GM12878 (cell line): ENCODE results near the gene AKT3. TPM values are rescaled to one million over a fixed set of nuclear protein-coding genes. Genes with fewer than 3 reads are reported as not detected.

ENCODE experiments used
- ATAC-seq: fragments of 200-7000 bp; cut with Tn5 transposase; 3 replicates; pipeline ENCODE4 v1.9.1; 2020; ENCODE audit warnings: mild to moderate bottlenecking, moderate library complexity
- BruUV-seq: library from RNA; stranded (reverse); fragments of 400-500 nt; replicated peaks from 2 replicates; lab custom pipeline; 2021; lab: Mats Ljungman, UMichigan
- CTCF ChIA-PET: fragments of 300-600 bp; sonication (Branson Sonifier 250); formaldehyde crosslinking; extraction: SDS; loops from one replicate; lab custom pipeline; 2021; ENCODE audit warnings: inconsistent platforms; lab: Yijun Ruan, JAX
- POLR2A ChIA-PET: fragments of 350-600 bp; formaldehyde crosslinking; extraction: SDS; loops from one replicate; lab custom pipeline; 2021; ENCODE audit warnings: inconsistent platforms; lab: Charles Lee
- RAD21 ChIA-PET: fragments of 300-600 bp; sonication (Branson Sonifier 250); formaldehyde crosslinking; loops from one replicate; lab custom pipeline; 2023; ENCODE audit warnings: antibody characterized with exemption; ENCODE audit not compliant: unreplicated experiment; lab: Charles Lee
- SMC1A ChIA-PET: fragments of 300-600 bp; sonication (Branson Sonifier 250); formaldehyde crosslinking; loops from one replicate; lab custom pipeline; 2023; ENCODE audit not compliant: unreplicated experiment, uncharacterized antibody; lab: Charles Lee
- DNase-seq: peaks from one replicate; pipeline ENCODE4 v3.0.0-alpha.2; 2011; ENCODE audit warnings: low read depth, low spot score
- FAIRE-seq: peaks from 3 replicates; lab custom pipeline; 2011; peaks lifted over from hg19 to GRCh38; lab: Jason Lieb, UNC
- H2AFZ ChIP-seq: 2 replicates; pipeline ENCODE4 v1.6.0; 2011; ENCODE audit warnings: low read depth, low read length, control low read depth; ENCODE audit not compliant: control insufficient read depth
- H3K27ac ChIP-seq: 2 replicates; pipeline ENCODE4 v1.5.1; 2011; ENCODE audit warnings: control low read depth; ENCODE audit not compliant: control insufficient read depth, insufficient read depth
- H3K27me3 ChIP-seq, 2 experiments: replicated peaks in 1 of 2; 2 replicates each; pipeline versions ENCODE4 v1.6.0 to v1.6.1; 2011; ENCODE audit warnings: low read length in 1 of 2; ENCODE audit not compliant: control insufficient read depth in 2 of 2, insufficient read depth in 2 of 2
- H3K36me3 ChIP-seq, 2 experiments: 2 replicates each; pipeline ENCODE4 v1.5.1; 2011; ENCODE audit warnings: low read length in 1 of 2; ENCODE audit not compliant: control insufficient read depth in 2 of 2, insufficient read depth in 2 of 2
- H3K4me1 ChIP-seq: 2 replicates; pipeline ENCODE4 v1.6.1; 2011; ENCODE audit warnings: mild to moderate bottlenecking, low read length, moderate library complexity, mixed read lengths; ENCODE audit not compliant: control insufficient read depth, insufficient read depth
- H3K4me2 ChIP-seq: 2 replicates; pipeline ENCODE4 v1.6.0; 2011; ENCODE audit warnings: control low read depth; ENCODE audit not compliant: control insufficient read depth, insufficient read depth
- H3K4me3 ChIP-seq: fragments of 200-600 bp; sonication (generic); 2 replicates; pipeline ENCODE4 v1.5.1; 2016
- H3K79me2 ChIP-seq: 2 replicates; pipeline ENCODE4 v1.6.0; 2011; ENCODE audit warnings: low read length; ENCODE audit not compliant: control insufficient read depth, insufficient read depth
- H3K9ac ChIP-seq: 2 replicates; pipeline ENCODE4 v1.8.0; 2011; ENCODE audit warnings: low read length, control low read depth, mixed read lengths; ENCODE audit not compliant: control insufficient read depth, insufficient read depth
- H3K9me3 ChIP-seq: replicated peaks from 3 replicates; pipeline ENCODE4 v1.5.1; 2011; ENCODE audit warnings: mild to moderate bottlenecking, low read length; ENCODE audit not compliant: control insufficient read depth, insufficient read depth
- H4K20me1 ChIP-seq: 2 replicates; pipeline ENCODE4 v1.6.0; 2011; ENCODE audit not compliant: control insufficient read depth, insufficient read depth
- EZH2 ChIP-seq: IDR thresholded peaks from 2 replicates; pipeline ENCODE4 v1.6.1; 2012; ENCODE audit warnings: low read depth, mild to moderate bottlenecking, control low read depth, inconsistent platforms, low read length, borderline replicate concordance; ENCODE audit not compliant: control insufficient read depth
- FOXK2 ChIP-seq: fragments of 450-650 bp; IDR thresholded peaks from 2 replicates; pipeline ENCODE4 v1.6.1; 2017; ENCODE audit warnings: mild to moderate bottlenecking, moderate library complexity
- FOXM1 ChIP-seq: IDR thresholded peaks from 2 replicates; pipeline ENCODE4 v1.6.1; 2012; ENCODE audit warnings: low read depth, mild to moderate bottlenecking, inconsistent platforms, low read length, moderate library complexity
- KAT2A ChIP-seq: conservative IDR thresholded peaks from 2 replicates; pipeline ENCODE4 v1.6.1; 2011; ENCODE audit warnings: low read depth, low read length; ENCODE audit not compliant: control insufficient read depth
- MYB ChIP-seq: fragments of 150-350 bp; IDR thresholded peaks from 2 replicates; pipeline ENCODE4 v1.6.1; 2014; ENCODE audit warnings: mild to moderate bottlenecking, low read depth, low read length, borderline replicate concordance
- RFX5 ChIP-seq: IDR thresholded peaks from 2 replicates; pipeline ENCODE4 v1.6.1; 2011; ENCODE audit warnings: low read depth, low read length, improper control_type of control experiment
- SPI1 ChIP-seq: IDR thresholded peaks from 2 replicates; pipeline ENCODE4 v1.6.1; 2011; ENCODE audit warnings: low read depth, mild to moderate bottlenecking, low read length, moderate library complexity, borderline replicate concordance; ENCODE audit not compliant: insufficient read depth
- TCF3 ChIP-seq: IDR thresholded peaks from 2 replicates; pipeline ENCODE4 v1.6.1; 2012; ENCODE audit warnings: low read depth, mild to moderate bottlenecking, low read length, borderline replicate concordance; ENCODE audit not compliant: insufficient read depth
- YY1 ChIP-seq: IDR thresholded peaks from 2 replicates; pipeline ENCODE4 v1.6.1; 2011; ENCODE audit warnings: low read depth, mild to moderate bottlenecking, low read length
- ZNF592 ChIP-seq: fragments of 450-650 bp; IDR thresholded peaks from 2 replicates; pipeline ENCODE4 v1.6.1; 2017; ENCODE audit warnings: mild to moderate bottlenecking, moderate library complexity
- ZNF622 ChIP-seq: fragments of 450-650 bp; IDR thresholded peaks from 2 replicates; pipeline ENCODE4 v1.6.1; 2017; ENCODE audit warnings: mild to moderate bottlenecking, inconsistent platforms
- WGBS: methylation state at CpG from one replicate; pipeline ENCODE4 v1.1.6; 2016; ENCODE audit warnings: low lambda C conversion rate; ENCODE audit not compliant: insufficient replicate concordance, insufficient coverage; ENCODE audit errors: missing lambda C conversion rate; 5-methylcytosine and 5-hydroxymethylcytosine counted together
- in situ Hi-C: fragments of 300-500 bp; cut with MboI; formaldehyde crosslinking; loops from 9 replicates; pipeline ENCODE4 v1.14.3; 2018; ENCODE audit warnings: mixed read lengths
- intact Hi-C: fragments of 100-400 bp; cut with micrococcal nuclease; formaldehyde crosslinking; loops from one replicate; pipeline ENCODE4 v1.14.2; 2022; ENCODE audit not compliant: unreplicated experiment
- polyA plus RNA-seq, 11 experiments: library from polyadenylated mRNA; depleted of rRNA in 4 of 11; unstranded in 6 of 11; stranded (reverse) in 5 of 11; fragments of >200 nt; fragmentation: Nextera tagmentation in 4 of 11; fragmentation: Illumina TruSeq in 1 of 11; extraction: Ambion mirVana in 4 of 11; extraction: Trizol in 1 of 11; gene quantifications; 1 replicate in 1 of 11; 2 replicates in 10 of 11; pipeline versions ENCODE4 v1.2.1 to v1.2.3, GENCODE V29; 2011 to 2016; ENCODE audit warnings: inconsistent platforms in 2 of 11, missing spikeins in 2 of 11, low read depth in 1 of 11
- total RNA-seq, 4 experiments: library from RNA; depleted of rRNA in 3 of 4; stranded (reverse); fragments of >200 nt in 3 of 4; fragmentation: Illumina TruSeq in 1 of 4; extraction: Trizol in 1 of 4; gene quantifications; 2 replicates each; pipeline versions ENCODE4 v1.2.1 to v1.2.3, GENCODE V29; 2013 to 2021

The AKT3 gene
- total and polyA plus RNA-seq, 10 of the 15 experiments (the other 5 are each of a cell fraction or from before 2014, with no cell fraction given) = 0.03 to 0.56 (median 0.19) TPM

- SMC1A ChIA-PET = interaction anchor here (0.5 to 1.1 kb wide), 2 partner anchors 9 to 60 kb away, joined by 3 read pairs; no protein-coding TSS in a partner anchor
- CTCF ChIA-PET = interaction anchor here (0.6 kb wide), 1 partner anchor 7 kb away, joined by 3 read pairs; no protein-coding TSS in a partner anchor
These were observed 391.0 kb downstream of the AKT3 start for GRCh38 chr1:243459059-243459458.

GRCh38 chr1:243457363-243457982, 392.6 kb downstream of the AKT3 start:
- H3K27ac ChIP-seq = no peak overlapping the region

More at GRCh38 chr1:243459059-243459458, 391.0 kb downstream of the AKT3 start:
- 29% methylated on average over 3 of the region's 3 CpGs for WGBS
- no peak overlapping the region for H3K4me3 ChIP-seq
- TF ChIP-seq SPI1 (peak; percentile 32; the same call in 1 of the 2 replicates), FOXK2 (no peak)
- H3K4me2 ChIP-seq = no peak overlapping the region
- no peaks in the 10 kb centered on the region for H3K9me3 ChIP-seq
- ATAC-seq = no peak
- in situ Hi-C loops (no loop called here), intact Hi-C loops (no loop called here)
- no peak overlapping the region for H3K27ac ChIP-seq
- no TSS peak for BruUV-seq
- H3K36me3 ChIP-seq = no peaks in the 10 kb centered on the region
- no peak for FAIRE-seq
- no peaks in the 10 kb centered on the region for H3K79me2 ChIP-seq
- no peaks in the 10 kb centered on the region for H3K4me1 ChIP-seq
- H4K20me1 ChIP-seq = no peaks in the 10 kb centered on the region
- no peak overlapping the region for H2AFZ ChIP-seq
- no peak overlapping the region for H3K9ac ChIP-seq
- no peaks in the 10 kb centered on the region for H3K27me3 ChIP-seq
- ChIA-PET POLR2A (no interaction called here), RAD21 (no interaction called here)
- no peak for DNase-seq

More at GRCh38 chr1:243457363-243457982, 392.6 kb downstream of the AKT3 start:
- no peak overlapping the region for H3K4me3 ChIP-seq
- no peaks in the 10 kb centered on the region for H4K20me1 ChIP-seq
- ATAC-seq = no peak
- ChIA-PET POLR2A (no interaction called here), CTCF (no interaction called here), RAD21 (no interaction called here), SMC1A (no interaction called here)
- in situ Hi-C loops (no loop called here), intact Hi-C loops (no loop called here)
- BruUV-seq = no TSS peak
- WGBS = 97% methylated on average over 9 of the region's 9 CpGs
- H3K4me1 ChIP-seq = no peaks in the 10 kb centered on the region
- DNase-seq = no peak
- no peak for FAIRE-seq
- H3K9me3 ChIP-seq = no peaks in the 10 kb centered on the region
- H3K79me2 ChIP-seq = no peaks in the 10 kb centered on the region
- H2AFZ ChIP-seq = no peak overlapping the region
- H3K9ac ChIP-seq = no peak overlapping the region
- no peaks in the 10 kb centered on the region for H3K36me3 ChIP-seq
- H3K4me2 ChIP-seq = no peak overlapping the region
- no peak for TF ChIP-seq FOXM1
- no peak for TF ChIP-seq YY1
- TF ChIP-seq KAT2A = no peak
- TF ChIP-seq ZNF592 = no peak
- no peak for TF ChIP-seq ZNF622
- no peak for TF ChIP-seq FOXK2
- no peak for TF ChIP-seq TCF3
- no peak for TF ChIP-seq MYB
- no peak for TF ChIP-seq RFX5
- TF ChIP-seq EZH2 = no peak
- H3K27me3 ChIP-seq = no peaks in the 10 kb centered on the region
